Aorta (tissue), 5 donors: Measurements from ENCODE around the gene SHROOM4. TPM values are rescaled to one million over a fixed set of nuclear protein-coding genes. Genes with fewer than 3 reads are reported as not detected.
A peak's percentile ranks its signal among the peaks of the same experiment; 100 is the strongest.

Source experiments
- ATAC-seq: fragments of 200-7000 bp; cut with Tn5 transposase; one replicate; pipeline ENCODE4 v1.9.1; 2022; ENCODE audit warnings: moderate library complexity; ENCODE audit not compliant: low FRiP score
- DNase-seq, 2 donors: peaks; one replicate each; pipeline ENCODE4 v3.0.0-alpha.2; 2020
- H3K27ac ChIP-seq, 2 donors: one replicate each; pipeline ENCODE4 v1.5.1; 2013; ENCODE audit warnings: low read length in 2 of 2, mild to moderate bottlenecking in 2 of 2, moderate library complexity in 2 of 2, control low read depth in 1 of 2, inconsistent platforms in 1 of 2, low read depth in 1 of 2
- H3K27me3 ChIP-seq, 2 donors: one replicate each; pipeline ENCODE4 v1.6.1; 2013; ENCODE audit warnings: control low read depth in 1 of 2, low read length in 1 of 2, mild to moderate bottlenecking in 1 of 2, moderate library complexity in 1 of 2; ENCODE audit not compliant: insufficient read depth in 2 of 2, control insufficient read depth in 1 of 2
- H3K36me3 ChIP-seq, 2 donors: one replicate each; pipeline ENCODE4 v1.6.1; 2013; ENCODE audit warnings: control low read depth in 1 of 2, low read length in 1 of 2, mild to moderate bottlenecking in 1 of 2; ENCODE audit not compliant: insufficient read depth in 2 of 2, control insufficient read depth in 1 of 2
- H3K4me1 ChIP-seq, 2 donors: one replicate each; pipeline ENCODE4 v1.6.1; 2013; ENCODE audit warnings: low read length in 2 of 2, control low read depth in 1 of 2, mild to moderate bottlenecking in 1 of 2, moderate library complexity in 1 of 2; ENCODE audit not compliant: insufficient read depth in 2 of 2, control insufficient read depth in 1 of 2
- H3K4me3 ChIP-seq, 2 donors: one replicate each; pipeline ENCODE4 v1.5.1; 2013; ENCODE audit warnings: low read length in 2 of 2, control low read depth in 1 of 2, mild to moderate bottlenecking in 1 of 2
- H3K9me3 ChIP-seq: one replicate; pipeline ENCODE4 v1.6.1; 2013; ENCODE audit warnings: mild to moderate bottlenecking, low read length; ENCODE audit not compliant: control insufficient read depth
- WGBS, 2 donors: extraction: QIAGEN DNeasy Blood & Tissue Kit; methylation state at CpG; one replicate each; pipeline ENCODE4 v1.1.7; 2013; 5-methylcytosine and 5-hydroxymethylcytosine counted together
- intact Hi-C, 2 donors: fragments of 100-400 bp; cut with DNase I; formaldehyde crosslinking; loops; one replicate each; pipeline versions ENCODE4 v1.14.2 to v1.15.0; 2022
- polyA plus RNA-seq, 2 donors: library from polyadenylated mRNA; stranded (reverse); fragments of 200-250 nt; gene quantifications; one replicate each; pipeline ENCODE4 v1.2.3, GENCODE V29; 2013
- total RNA-seq, 2 donors: library from RNA; stranded (reverse); fragmentation: NEBNext Ultra II Directional; extraction: Animal tissue kit (Norgen Biotek cat#: 25700); gene quantifications; one replicate each; pipeline ENCODE4 v1.2.1, GENCODE V29; 2021
- donor health status: healthy with polysubstance abuse.
- donor health status: Bipolar disorder and iron deficiency.
- donor health status: DM: no; HTN: no; CAD: no.
- donor health status: DM: no; HTN: no; CAD: no.
- donor health status: DM: yes; HTN: yes; CAD: no.

Gene SHROOM4
- total and polyA plus RNA-seq, 4 donors = 0.38 to 16.4 (median 7.5) TPM

DNA sequence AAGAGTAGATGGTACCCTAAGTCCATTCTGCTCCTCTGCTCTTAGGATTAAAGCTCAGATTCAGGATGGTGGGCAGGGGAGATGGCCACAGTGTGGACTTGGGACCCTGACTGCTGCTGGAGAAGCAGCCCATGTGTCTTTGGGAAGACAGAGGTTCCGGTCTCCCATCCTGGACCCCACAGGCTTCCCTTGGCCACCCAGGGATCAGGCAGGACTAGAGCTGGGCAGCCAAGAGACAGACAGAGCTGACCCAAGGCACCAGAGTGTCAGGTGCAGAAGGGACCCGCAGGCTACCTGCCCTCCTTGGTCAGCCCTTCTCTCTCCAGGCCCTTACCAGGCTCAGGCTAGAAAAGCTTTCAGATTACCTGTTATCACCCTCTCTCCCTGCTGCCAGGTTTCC is 25.7 kb upstream of the SHROOM4 start:
- Histone ChIP-seq H3K27me3 (no peaks in the 10 kb centered on the region), H3K4me1 (no peaks in the 10 kb centered on the region), H3K9me3 (no peaks in the 10 kb centered on the region), H3K4me3 (no peak overlapping the region), H3K36me3 (no peaks in the 10 kb centered on the region), H3K27ac (no peak overlapping the region)
- WGBS, 2 donors = 79 to 91% methylated on average over 2 of the region's 2 CpGs
- no peak for DNase-seq
- ATAC-seq = no peak
- intact Hi-C loops = no loop called here

DNA sequence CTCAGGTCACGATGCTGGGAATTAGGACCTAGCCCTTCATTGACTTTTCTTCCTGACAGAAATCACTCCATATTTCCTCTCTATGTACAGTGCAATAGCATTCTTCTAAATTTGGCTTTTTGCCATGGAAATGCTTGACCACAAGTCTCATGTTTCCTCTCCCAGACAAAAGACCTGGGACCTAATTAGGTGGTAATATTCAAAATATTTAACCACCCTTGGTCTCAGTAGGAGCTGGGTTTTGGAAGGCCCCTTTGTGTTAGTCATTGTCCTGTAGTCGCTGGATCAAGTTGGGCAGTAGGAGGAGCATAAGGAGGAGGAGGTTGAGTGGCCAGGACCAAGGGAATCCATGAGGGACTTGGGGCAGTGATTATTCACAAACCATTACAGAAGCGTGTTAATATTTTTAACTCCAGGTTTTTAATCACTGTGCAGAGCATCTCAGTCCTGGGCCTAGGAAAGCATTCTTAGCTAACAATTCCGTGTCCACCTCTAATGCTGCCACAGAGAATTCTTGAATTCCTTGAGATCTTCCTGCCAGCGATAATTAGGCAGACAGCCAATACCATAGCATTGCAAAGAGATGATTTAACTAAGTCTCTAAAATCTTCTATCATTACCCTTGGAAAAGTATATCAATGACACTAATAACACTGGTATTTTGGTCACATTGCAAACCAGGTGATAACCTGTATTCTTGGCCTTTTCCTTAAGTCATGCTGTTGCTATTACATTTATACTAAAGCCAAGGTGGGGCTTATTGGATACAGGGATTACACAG is 25.0 kb upstream of the SHROOM4 start:
- no peak for DNase-seq
- Histone ChIP-seq H3K4me3 (no peak overlapping the region), H3K4me1 (no peaks in the 10 kb centered on the region), H3K27me3 (no peaks in the 10 kb centered on the region), H3K9me3 (no peaks in the 10 kb centered on the region), H3K36me3 (no peaks in the 10 kb centered on the region), H3K27ac (no peak overlapping the region)
- 67 to 85% methylated on average over 5 of the region's 5 CpGs for WGBS, 2 donors
- no peak for ATAC-seq
- intact Hi-C loops = no loop called here

DNA sequence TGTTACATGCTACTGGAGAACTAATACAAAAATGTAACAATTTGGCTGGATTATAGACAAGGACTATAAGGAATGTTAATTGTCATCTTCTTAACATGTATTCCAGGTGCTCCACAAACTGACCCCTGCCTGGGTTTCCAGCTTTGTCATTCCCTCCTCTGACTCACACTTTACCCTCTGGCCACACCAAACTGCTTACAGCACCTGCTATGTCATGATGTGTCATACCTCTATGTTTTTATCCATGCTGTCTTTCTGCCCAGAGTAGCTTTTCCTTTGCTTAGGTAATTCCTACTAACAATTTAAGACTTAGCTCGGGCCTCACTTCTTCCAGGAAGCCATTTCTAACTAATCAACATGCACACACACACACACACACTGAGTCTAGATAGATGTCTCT is 14.0 kb upstream of the SHROOM4 start:
- DNase-seq (no peak), ATAC-seq (no peak)
- intact Hi-C loops = no loop called here
- WGBS, 2 donors = 36 to 70% methylated on average over 1 of the region's 1 CpG
- Histone ChIP-seq H3K9me3 (no peaks in the 10 kb centered on the region), H3K4me1 (no peaks in the 10 kb centered on the region), H3K36me3 (no peaks in the 10 kb centered on the region), H3K4me3 (no peak overlapping the region), H3K27ac (no peak overlapping the region), H3K27me3 (no peaks in the 10 kb centered on the region)

DNA sequence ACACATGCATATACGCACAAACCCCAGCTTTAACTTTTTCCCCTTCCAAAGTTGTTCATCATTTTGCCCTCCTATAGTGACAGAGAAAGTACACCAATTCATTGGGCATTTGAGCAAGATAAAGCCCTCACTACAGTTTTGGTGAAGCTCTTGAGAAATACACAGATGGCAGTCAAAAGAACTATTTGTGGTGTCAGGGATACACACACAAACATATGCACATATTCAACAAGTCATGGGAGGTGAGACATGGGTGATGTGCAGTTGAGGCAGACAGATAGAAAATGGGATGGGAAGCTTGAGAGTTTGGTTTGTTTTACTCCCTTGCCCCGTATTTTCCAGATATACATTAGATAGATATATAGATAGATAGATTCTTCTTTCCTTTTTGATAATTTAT is 11.8 kb upstream of the SHROOM4 start:
- Histone ChIP-seq H3K27ac (no peak overlapping the region), H3K4me3 (no peak overlapping the region), H3K36me3 (no peaks in the 10 kb centered on the region), H3K27me3 (no peaks in the 10 kb centered on the region), H3K4me1 (no peaks in the 10 kb centered on the region), H3K9me3 (no peaks in the 10 kb centered on the region)
- WGBS, 2 donors = 57 to 78% methylated on average over 2 of the region's 2 CpGs
- DNase-seq = no peak
- intact Hi-C loops = no loop called here
- ATAC-seq = no peak

DNA sequence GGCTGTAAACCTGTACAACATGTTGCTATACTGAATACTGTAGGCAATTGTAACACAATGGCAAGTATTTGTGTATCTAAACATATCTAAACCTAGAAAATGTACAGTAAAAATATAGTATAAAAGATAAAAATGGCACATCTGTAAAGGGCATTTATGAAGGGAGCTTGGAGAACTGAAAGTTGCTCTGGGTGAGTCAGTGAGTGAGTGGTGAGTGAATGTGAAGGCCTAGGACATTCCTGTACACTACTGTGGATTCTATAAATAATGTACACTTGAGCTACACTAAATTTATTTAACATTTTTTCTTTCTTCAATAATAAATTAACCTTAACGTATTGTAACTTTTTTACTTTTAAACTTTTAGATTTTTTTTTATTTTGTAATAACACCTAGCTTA is 5.0 kb upstream of the SHROOM4 start:
- WGBS, 2 donors = 60 to 85% methylated on average over 1 of the region's 1 CpG
- H3K4me3 ChIP-seq = no peak overlapping the region
- no peaks in the 10 kb centered on the region for H3K36me3 ChIP-seq
- intact Hi-C loops = no loop called here
- H3K27ac ChIP-seq = no peak overlapping the region
- H3K27me3 ChIP-seq = no peaks in the 10 kb centered on the region
- H3K4me1 ChIP-seq = no peaks in the 10 kb centered on the region
- no peaks in the 10 kb centered on the region for H3K9me3 ChIP-seq
- ATAC-seq = no peak
- DNase-seq = no peak

DNA sequence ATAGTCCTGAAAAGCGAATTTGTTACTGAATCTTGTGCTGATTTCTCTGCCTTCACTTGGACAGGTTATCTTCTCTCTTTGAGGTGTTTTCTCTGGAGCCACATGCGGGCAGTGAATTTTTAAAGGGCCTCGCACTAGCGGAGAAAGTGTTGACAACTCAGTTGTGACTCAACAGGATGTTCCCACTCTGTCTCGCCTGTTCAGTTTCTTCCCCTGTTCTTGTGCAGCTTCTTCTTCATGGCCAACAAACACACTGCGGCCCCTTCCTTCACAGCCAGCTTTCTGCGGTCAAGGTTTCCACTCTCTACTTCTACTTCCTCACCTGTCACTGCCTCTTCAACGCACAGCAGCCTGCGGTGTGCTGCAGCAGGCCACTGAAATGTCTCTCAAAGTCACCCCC is 1.1 kb upstream of the SHROOM4 start:
- no peak for ATAC-seq
- H3K4me1 ChIP-seq = no peaks in the 10 kb centered on the region
- WGBS, 2 donors = 65 to 91% methylated on average over 9 of the region's 9 CpGs
- no peak for DNase-seq
- intact Hi-C loops = no loop called here
- H3K36me3 ChIP-seq = no peaks in the 10 kb centered on the region
- no peaks in the 10 kb centered on the region for H3K27me3 ChIP-seq
- no peak overlapping the region for H3K27ac ChIP-seq
- no peaks in the 10 kb centered on the region for H3K9me3 ChIP-seq
- no peak overlapping the region for H3K4me3 ChIP-seq

DNA sequence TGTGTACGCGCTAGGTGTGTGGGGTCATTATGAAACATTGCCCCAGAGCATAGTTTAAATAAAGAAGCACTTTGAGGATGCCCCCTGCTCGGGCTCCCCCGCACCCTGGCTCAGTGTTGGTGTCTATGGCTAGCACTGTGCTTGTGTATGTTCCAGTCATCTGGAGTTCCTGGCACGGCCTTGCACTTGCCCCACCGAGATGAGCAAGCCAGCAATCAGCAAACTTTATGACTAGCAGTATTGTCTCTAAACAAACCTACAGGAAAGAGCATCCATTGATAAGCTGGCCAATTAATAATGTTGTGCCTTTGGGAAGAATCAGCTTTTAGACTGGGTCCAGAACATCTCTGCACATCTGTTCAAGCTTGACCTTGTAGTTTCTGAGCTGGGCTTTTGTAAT is 707 bp upstream of the SHROOM4 start:
- Histone ChIP-seq H3K4me1 (no peaks in the 10 kb centered on the region), H3K4me3 (peak overlapping the region in 1 of 2 donors; percentile 34), H3K27ac (no peak overlapping the region), H3K36me3 (no peaks in the 10 kb centered on the region), H3K27me3 (no peaks in the 10 kb centered on the region), H3K9me3 (no peaks in the 10 kb centered on the region)
- ATAC-seq = peak; percentile 15
- peak in 1 of 2 donors; percentile 68 for DNase-seq
- WGBS, 2 donors = 39 to 54% methylated on average over 6 of the region's 6 CpGs
- intact Hi-C loops = loop anchor here in 1 of 2 donors (5.0 kb wide), 1 partner anchor 117 kb away; no protein-coding TSS in a partner anchor

DNA sequence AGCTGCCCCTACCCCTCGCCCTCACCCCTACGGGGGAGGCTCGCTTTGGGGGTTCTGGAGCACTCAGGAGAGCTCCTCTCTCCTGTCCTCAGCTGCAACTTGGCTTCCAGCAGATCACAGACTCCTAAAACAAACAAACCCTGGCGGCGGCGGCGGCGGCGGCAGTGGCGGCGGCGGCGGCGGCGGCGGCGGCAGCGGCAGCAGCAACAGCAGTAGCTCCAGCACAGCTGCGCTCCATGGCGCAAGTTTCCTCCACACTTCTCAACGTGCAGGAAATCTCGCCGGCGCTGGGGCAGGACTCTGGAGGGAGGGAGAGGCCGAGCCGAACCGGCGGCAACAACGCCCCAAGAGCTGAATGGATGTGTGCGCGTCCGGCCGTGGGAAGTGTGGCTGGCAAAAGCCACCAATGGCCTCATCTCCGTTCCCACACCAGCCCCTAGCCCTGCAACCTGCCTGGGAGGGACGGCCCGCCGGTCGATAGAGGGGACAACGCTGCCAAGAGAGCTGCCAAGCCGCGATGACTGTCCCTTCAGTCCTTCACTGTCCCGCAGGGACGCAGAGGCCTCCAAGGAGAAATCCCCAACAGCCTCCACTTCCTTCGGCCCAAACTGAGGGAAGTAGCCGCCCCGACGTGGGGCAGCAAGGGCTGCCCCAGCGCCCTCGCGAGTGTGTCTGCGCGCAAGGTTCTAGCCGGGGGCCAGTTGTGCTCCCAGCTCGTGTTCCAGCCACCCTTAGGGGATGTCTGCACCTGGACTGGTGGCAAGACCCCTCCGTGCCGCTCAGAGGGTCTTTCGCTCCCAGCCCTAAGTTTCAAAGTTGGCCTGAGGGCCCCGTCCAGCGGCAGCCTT is 775 bp downstream of the SHROOM4 start:
- Histone ChIP-seq H3K4me1 (no peaks in the 10 kb centered on the region), H3K36me3 (no peaks in the 10 kb centered on the region), H3K4me3 (peak overlapping the region; percentile 34 to 79), H3K27ac (peak overlapping the region in 1 of 2 donors; percentile 0), H3K9me3 (no peaks in the 10 kb centered on the region), H3K27me3 (no peaks in the 10 kb centered on the region)
- intact Hi-C loops = loop anchor here in 1 of 2 donors (5.0 kb wide), 1 partner anchor 116 kb away; no protein-coding TSS in a partner anchor
- DNase-seq (peak; percentile 57 to 82), ATAC-seq (peak; percentile 63)
- WGBS, 2 donors = 0 to 23% methylated on average over 40 to 59 of the region's 59 CpGs
